ACHN (cell line): Measurements from ENCODE around the gene FAP.
A peak's percentile ranks its signal among the peaks of the same experiment; 100 is the strongest.

Experiments used
- DNase-seq: peaks from one replicate; pipeline ENCODE4 v3.0.0-alpha.2; 2015
- in situ Hi-C: cut with HindIII; loops from 2 replicates; pipeline ENCODE4 v1.10.0; 2017; ENCODE audit warnings: low sequenced_read_pairs, low pct_ligation_motif_present, low pct_unique_long_range_greater_than_20kb

Gene FAP

DNA sequence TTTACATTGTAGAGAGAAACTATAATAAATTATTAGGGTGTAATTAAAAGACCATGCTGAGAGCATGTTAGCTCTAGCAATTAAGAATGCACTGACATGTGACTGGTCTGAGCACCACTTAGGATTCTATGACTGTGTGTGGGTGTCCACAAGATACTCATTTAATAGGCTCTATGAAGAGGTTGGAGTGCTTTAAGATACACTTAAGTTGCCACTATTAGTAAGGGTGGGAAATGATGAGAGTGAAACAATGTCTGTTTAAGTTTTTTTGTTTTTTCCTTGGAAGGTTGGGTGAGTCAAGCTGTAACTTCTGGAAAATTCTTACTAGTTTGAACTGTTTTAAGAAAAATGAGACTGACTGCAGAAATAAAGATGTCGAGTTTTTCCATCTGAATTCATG lies 1.8 kb upstream of the FAP start:
- no peak for DNase-seq
- in situ Hi-C loops: no loop called here

DNA sequence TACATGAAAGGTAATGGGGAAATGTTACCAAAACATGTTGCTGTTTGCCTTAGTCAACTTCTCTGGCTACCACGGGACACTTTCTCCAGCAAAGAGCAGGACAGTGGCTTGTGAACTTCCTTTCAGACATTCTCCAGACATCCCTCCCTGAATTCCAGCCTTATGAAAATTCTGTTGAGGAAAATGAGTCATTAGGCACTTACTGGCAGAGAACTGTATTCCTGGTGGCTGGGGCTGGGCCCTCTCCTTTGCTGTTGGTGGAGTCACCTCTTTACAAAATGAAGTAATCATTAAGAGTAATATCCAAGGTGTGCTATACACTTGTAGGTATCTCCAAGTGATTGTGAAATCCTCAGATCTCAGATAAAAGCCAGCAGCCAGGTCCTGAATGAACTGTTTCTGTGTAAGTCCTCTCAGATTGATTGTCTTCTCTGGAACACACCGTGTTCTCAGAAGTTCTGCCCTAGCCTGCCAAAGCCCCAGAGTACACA lies 1.3 kb upstream of the FAP start:
- in situ Hi-C loops: no loop called here
- peak; percentile 69 for DNase-seq

DNA sequence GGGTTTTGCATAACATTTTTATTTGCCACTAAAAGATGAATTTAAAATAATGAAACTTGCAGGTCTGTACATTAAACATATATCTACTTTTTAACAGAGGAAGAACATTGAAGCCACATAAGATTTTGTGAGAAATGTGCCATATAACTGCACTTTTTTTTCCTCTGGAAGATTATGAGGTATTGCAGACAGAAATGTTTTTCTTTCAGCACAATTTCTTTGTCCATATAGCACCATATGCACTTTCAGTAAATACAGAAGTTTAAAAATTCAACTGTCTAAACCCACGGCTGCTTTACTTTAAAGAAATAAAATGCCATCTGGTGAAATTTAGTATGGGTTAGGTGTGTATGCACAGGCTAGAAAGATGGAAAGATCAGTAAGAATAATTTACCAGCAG lies 470 bp upstream of the FAP start:
- in situ Hi-C loops: no loop called here
- no peak for DNase-seq

GRCh38 chr2:162242586-162243280 lies 512 bp downstream of the FAP start:
- no peak for DNase-seq
- in situ Hi-C loops: no loop called here

DNA sequence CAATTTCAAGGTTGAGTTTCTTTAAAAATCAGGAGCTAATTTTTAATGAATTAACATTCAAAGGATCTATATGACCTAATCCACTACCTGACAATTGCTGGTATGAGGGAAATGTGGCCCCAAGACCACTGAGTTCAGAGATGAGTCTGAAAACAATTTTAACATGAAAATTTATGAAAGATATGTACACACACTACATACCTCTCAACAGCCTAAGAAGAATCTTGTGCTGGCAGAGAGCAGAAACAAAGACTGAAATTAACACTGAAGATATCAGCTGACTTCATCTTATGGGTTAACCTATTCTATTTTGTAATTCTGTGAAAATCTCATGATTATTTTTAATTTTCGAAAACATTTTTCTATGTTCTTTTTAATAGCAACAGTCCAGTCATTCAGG lies 1.7 kb downstream of the FAP start:
- DNase-seq: no peak
- in situ Hi-C loops: no loop called here

DNA sequence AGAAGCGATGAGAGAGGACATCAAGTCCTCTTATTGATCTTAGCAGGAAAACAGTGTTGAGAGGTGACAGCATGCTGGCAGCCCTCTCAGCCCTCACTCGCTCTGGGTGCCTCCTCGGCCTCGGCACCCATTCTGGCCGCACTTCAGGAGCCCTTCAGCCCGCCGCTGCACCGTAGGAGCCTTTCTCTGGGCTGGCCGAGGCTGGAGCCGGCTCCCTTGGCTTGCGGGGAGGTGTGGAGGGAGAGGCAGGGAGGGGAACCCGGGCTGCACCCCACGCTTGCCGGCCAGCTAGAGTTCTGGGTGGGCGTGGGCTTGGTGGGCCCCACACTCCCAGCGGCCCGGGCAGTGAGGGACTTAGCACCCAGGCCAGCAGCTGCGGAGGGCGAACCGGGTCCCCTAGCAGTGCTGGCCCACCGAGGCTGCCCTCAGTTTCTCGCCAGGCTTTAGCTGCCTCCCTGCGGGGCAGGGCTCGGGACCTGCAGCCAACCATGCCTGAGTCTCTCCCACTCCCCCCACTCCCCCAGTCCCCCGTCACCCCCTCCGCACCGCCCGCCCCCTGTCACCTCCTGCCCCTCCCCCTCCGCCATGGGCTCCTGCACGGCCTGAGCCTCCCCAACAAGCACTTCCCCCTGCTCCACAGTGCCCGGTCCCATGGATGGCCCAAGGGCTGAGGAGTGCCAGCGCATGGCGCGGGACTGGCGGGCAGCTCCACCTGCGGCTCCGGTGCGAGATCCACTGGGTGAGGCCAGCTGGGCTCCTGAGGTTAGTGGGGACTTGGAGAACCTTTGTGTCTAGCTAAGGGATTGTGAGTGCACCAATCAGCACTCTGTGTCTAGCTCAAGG lies 8.4 kb downstream of the FAP start:
- no peak for DNase-seq
- in situ Hi-C loops: no loop called here

- in situ Hi-C loops: no loop called here
- DNase-seq: no peak
Measured at GRCh38 chr2:162233197-162233596, 10.0 kb downstream of the FAP start.

GRCh38 chr2:162232671-162233070 lies 10.6 kb downstream of the FAP start:
- DNase-seq: no peak
- in situ Hi-C loops: no loop called here

- DNase-seq: no peak
- in situ Hi-C loops: no loop called here
Measured at GRCh38 chr2:162232027-162232426, 11.2 kb downstream of the FAP start.

GRCh38 chr2:162230761-162231160 lies 12.5 kb downstream of the FAP start:
- DNase-seq: no peak
- in situ Hi-C loops: no loop called here

- in situ Hi-C loops: no loop called here
- no peak for DNase-seq
Measured at GRCh38 chr2:162226836-162227235, 16.4 kb downstream of the FAP start.

DNA sequence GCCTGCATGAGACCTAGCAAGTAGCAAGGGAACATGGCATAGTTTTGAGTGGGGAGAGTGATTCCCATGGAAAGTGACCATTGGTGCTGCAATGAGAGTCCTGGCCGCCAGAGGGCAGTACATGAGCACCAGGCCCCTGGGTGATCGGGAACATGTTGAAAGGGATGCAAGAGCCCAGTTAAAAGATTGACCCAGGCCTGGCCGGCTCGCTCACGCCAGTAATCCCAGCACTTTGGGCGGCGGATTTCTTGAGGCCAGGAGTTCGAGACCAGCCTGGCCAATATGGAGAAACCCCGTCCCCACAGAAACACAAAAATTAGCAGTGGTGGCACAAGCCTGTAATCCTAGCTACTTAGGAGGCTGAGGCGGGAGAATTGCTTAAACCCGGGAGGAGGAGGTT lies 22.2 kb downstream of the FAP start:
- in situ Hi-C loops: no loop called here
- DNase-seq: peak; percentile 64

- in situ Hi-C loops: no loop called here
- DNase-seq: no peak
Measured at GRCh38 chr2:162220368-162220767, 22.9 kb downstream of the FAP start.

DNA sequence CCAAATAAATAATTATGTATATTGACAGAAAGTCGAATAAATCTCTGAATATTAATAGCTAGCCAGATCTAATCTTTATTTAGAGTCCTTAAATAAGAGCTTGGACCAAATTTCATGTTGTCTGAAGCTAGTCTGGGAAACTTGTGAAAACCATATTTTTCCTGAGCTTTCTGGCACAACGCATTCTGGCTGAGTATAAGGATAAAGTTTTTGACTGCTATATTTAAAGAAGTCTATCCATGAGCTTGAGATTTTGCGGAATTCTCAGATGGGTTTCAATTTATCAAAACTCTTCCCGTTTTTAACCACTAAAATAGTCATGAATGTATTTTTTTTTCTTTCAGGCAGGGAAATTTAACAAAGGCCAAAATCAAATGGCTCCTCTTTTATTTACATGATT lies 23.8 kb downstream of the FAP start:
- DNase-seq: no peak
- in situ Hi-C loops: no loop called here

- in situ Hi-C loops: no loop called here
- no peak for DNase-seq
Measured at GRCh38 chr2:162217598-162217997, 25.6 kb downstream of the FAP start.

GRCh38 chr2:162215162-162215561 lies 28.1 kb downstream of the FAP start:
- in situ Hi-C loops: no loop called here

DNA sequence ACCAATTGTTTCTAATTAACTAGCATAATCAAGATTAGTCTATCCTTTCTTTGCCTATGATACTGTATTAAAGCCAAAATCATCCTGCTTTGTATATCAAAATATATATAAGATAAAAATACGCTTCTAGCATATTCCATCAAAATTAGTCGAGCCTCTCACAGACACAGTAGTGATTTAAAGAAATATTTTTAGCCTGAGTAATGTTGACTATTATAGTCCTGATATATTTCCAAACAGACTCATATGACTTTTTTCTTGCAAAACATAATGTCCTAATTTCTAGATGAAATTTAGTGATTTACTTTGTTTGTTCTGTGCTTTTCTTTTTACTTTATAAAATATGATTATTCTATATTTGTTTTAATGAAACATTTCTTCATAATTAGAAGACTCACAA lies 30.9 kb downstream of the FAP start:
- in situ Hi-C loops: no loop called here
- DNase-seq: no peak

More at GRCh38 chr2:162215162-162215561, 28.1 kb downstream of the FAP start:
- DNase-seq: no peak

DNA sequence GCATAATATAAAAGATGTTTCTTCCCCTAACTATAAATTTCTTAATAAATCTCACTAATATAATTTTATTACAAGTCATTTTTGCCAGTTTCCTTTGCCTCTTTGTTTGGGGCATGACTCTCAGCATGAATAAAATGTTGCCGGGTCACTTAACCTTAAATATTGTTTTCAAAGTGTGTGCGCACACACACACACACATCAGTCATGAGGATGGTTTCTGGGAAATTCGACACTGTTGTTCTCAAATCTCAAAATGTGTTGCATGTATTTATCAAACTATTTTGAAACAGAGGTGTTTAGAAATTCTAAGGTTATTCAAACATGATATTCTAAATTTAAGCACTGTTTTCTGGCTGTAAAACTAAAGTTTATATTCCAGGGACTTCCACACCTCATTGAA lies 31.5 kb downstream of the FAP start:
- in situ Hi-C loops: no loop called here
- DNase-seq: no peak

DNA sequence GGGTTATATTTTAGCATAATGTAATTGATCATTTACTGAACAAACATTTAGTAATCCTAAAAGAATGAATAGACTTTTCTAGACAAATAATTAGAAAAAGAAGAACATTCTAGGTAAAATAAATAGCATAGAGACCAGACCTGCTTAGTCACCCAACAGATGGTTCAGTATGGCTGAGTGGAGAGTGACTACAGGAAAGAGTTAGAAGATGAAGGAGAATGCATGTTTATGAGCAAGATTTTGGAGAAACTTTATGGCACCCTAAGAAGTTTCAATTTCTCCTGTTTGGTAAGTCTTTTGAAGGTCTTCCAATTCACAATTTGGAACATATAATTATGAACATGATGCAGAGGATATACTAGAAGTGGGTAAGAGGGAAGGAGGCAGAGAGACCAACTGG lies 32.9 kb downstream of the FAP start:
- DNase-seq: no peak
- in situ Hi-C loops: no loop called here

GRCh38 chr2:162202203-162202602 lies 41.0 kb downstream of the FAP start:
- in situ Hi-C loops: no loop called here
- DNase-seq: no peak
